ENCODE data around the gene PTAFR. TPM values are rescaled to one million over a fixed set of nuclear protein-coding genes. Genes with fewer than 3 reads are reported as not detected.

The PTAFR gene
- total RNA-seq, 1 experiment from 2014 or later, result 1.9 TPM

DNA sequence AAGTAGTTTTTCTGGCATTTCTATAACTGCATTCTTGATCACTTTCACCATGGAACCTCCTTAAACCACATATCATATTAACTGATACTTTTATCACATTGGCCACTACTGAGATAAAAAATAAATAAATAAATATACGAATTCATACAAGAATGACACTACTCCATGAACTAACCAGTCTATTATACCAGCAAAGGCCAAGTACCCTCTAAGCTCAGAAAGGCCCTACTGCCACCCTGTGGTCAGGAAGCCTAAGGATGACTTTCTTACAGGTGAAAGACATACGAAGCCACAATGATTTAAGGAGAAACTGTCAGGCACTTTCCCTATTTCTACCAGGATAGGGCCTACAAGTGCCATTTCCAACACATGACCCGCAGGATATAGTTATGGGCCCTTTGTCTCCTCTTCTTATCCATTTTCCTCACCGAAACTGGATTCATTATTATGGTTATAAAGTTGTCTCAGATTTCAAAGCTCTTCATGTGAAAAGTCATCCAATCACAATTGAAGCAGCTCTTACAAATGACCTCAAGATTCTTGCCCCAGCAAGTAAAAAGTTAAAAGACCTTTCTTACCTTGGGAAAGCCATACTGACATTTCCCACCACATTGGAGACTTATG lies 32.4 kb upstream of the PTAFR start:
- no peak overlapping the region for H4K91ac ChIP-seq (ENCODE audit: insufficient read length, low read depth, low read length)
- no peak overlapping the region for H4K5ac ChIP-seq (ENCODE audit: insufficient read length, low read depth, low read length)
- no peak overlapping the region for H4K8ac ChIP-seq (replicated peaks; ENCODE audit: insufficient read length, low read depth, low read length)
- H3K23ac ChIP-seq (ENCODE audit: insufficient read length, low read depth, low read length), result no peak overlapping the region
- H3K4me2 ChIP-seq (ENCODE audit: insufficient read depth, insufficient read length, low read length), result no peak overlapping the region
- no peaks in the 10 kb centered on the region for H3K4me1 ChIP-seq (ENCODE audit: insufficient read depth, low read length)
- no peaks in the 10 kb centered on the region for H3K27me3 ChIP-seq (ENCODE audit: insufficient read depth, low read length)
- H3K27ac ChIP-seq (ENCODE audit: insufficient read length, low read depth, low read length), result no peak overlapping the region
- no peaks in the 10 kb centered on the region for H3K9me3 ChIP-seq (ENCODE audit: control insufficient read depth, low read depth, low read length)
- no peak overlapping the region for H2BK5ac ChIP-seq (ENCODE audit: insufficient read length, low read length)
- H2BK120ac ChIP-seq (ENCODE audit: low read depth, low read length, poor library complexity, severe bottlenecking), result no peak overlapping the region
- peak; percentile 54 for DNase-seq
- H3K79me1 ChIP-seq (ENCODE audit: insufficient read depth, low read depth, low read length, poor library complexity, severe bottlenecking), result peaks cover 3% of the 10 kb centered on the region
- H3K27ac Mint-ChIP-seq, result peak overlapping the region in 1 of 3 experiments; percentile 71; a peak in 2 of 7 replicates
- H3K23me2 ChIP-seq (ENCODE audit: insufficient read length, low read depth, low read length, poor library complexity, severe bottlenecking), result no peaks in the 10 kb centered on the region
- H3K18ac ChIP-seq (ENCODE audit: insufficient read length, low read depth, low read length), result no peak overlapping the region
- H3K9me3 Mint-ChIP-seq, result no peaks in the 10 kb centered on the region
- no peak overlapping the region for H3K4ac ChIP-seq (ENCODE audit: low read depth, low read length)
- no peak overlapping the region for H2AFZ ChIP-seq (ENCODE audit: low read length)
- H3K4me1 Mint-ChIP-seq, result peaks cover 4 to 6% of the 10 kb centered on the region in 2 experiments
- H3K27me3 Mint-ChIP-seq (ENCODE audit: low read depth), result no peaks in the 10 kb centered on the region
- no peak overlapping the region for H3K9ac ChIP-seq (ENCODE audit: extremely low read depth, insufficient read length, low read length)
- no CpG with 5 or more reads among the region's 4 CpGs for WGBS (ENCODE audit: extremely low coverage, insufficient read length, low lambda C conversion rate)
- H2BK20ac ChIP-seq (ENCODE audit: low read depth, low read length, poor library complexity, severe bottlenecking), result no peak overlapping the region
- H2AK5ac ChIP-seq (ENCODE audit: insufficient read length, low read length), result no peak overlapping the region
- H2BK12ac ChIP-seq (ENCODE audit: insufficient read length, low read depth, low read length), result no peak overlapping the region
- no peak overlapping the region for H3K14ac ChIP-seq (ENCODE audit: insufficient read depth, low read length)
- H3K4me3 Mint-ChIP-seq, result no peak overlapping the region
- H3K56ac ChIP-seq (ENCODE audit: insufficient read length, low read depth, low read length), result no peak overlapping the region
- H3T11ph ChIP-seq (ENCODE audit: low read length), result no peak overlapping the region
- H4K20me1 ChIP-seq (ENCODE audit: control insufficient read depth, insufficient read depth, insufficient read length), result no peaks in the 10 kb centered on the region
- H3K79me2 ChIP-seq (ENCODE audit: insufficient read depth, low read length), result no peaks in the 10 kb centered on the region
- peaks cover 17 to 62% (median 41%) of the 10 kb centered on the region in 3 experiments; a peak in 6 of 7 replicates for H3K36me3 Mint-ChIP-seq (ENCODE audit: insufficient read depth in 1 of 3, low read depth in 3 of 3)
- TF ChIP-seq, protein P1, sequence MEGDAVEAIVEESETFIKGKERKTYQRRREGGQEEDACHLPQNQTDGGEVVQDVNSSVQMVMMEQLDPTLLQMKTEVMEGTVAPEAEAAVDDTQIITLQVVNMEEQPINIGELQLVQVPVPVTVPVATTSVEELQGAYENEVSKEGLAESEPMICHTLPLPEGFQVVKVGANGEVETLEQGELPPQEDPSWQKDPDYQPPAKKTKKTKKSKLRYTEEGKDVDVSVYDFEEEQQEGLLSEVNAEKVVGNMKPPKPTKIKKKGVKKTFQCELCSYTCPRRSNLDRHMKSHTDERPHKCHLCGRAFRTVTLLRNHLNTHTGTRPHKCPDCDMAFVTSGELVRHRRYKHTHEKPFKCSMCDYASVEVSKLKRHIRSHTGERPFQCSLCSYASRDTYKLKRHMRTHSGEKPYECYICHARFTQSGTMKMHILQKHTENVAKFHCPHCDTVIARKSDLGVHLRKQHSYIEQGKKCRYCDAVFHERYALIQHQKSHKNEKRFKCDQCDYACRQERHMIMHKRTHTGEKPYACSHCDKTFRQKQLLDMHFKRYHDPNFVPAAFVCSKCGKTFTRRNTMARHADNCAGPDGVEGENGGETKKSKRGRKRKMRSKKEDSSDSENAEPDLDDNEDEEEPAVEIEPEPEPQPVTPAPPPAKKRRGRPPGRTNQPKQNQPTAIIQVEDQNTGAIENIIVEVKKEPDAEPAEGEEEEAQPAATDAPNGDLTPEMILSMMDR (conservative IDR thresholded peaks at IDR 0.05), result peak; percentile 84
- no peak overlapping the region for H2BK15ac ChIP-seq (ENCODE audit: low read depth, low read length)
